ENCODE results near the gene FPGS.
"Not testable (repeated sequence)": the region's sequence is repeated elsewhere in the genome, so short reads cannot be mapped to it uniquely, and the experiment has no call there.

FPGS gene

DNA sequence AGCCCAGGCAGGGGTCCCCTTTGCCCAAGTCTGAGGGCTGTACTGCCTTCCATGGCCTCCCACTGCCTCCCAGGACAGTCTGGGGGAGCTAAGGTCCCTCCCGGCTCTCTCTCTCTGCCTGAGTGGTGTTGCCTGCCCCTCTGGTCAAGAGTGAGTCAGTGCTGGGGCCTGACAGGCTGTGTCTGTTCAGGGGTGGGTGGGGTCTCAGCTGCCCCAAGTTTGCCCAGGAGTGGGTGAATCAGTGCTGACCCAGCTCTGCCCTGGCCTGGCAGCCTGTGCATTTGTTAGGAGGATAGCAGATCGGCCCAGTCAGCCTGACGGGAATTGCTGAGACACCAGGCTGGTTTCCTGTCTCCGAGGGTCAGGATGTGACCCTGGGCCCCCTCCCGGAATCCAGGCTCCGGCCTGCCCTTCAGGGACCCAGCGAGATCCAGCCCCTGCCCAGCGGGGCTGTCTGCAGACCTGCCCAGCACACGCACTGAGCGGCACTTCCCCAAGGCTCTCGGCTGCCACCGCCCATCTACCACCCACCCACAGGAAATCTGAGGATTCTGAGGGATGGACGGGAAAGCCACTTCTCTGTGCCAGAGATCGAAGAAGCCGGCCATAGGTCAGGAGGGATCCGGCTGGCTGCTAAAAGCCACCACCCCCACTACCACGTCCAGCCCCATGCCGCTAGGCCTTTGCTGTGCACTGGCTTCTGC lies 35.8 kb downstream of the FPGS start:
- peak; percentile 99 for DNase-seq (ENCODE audit: low read depth)

DNA sequence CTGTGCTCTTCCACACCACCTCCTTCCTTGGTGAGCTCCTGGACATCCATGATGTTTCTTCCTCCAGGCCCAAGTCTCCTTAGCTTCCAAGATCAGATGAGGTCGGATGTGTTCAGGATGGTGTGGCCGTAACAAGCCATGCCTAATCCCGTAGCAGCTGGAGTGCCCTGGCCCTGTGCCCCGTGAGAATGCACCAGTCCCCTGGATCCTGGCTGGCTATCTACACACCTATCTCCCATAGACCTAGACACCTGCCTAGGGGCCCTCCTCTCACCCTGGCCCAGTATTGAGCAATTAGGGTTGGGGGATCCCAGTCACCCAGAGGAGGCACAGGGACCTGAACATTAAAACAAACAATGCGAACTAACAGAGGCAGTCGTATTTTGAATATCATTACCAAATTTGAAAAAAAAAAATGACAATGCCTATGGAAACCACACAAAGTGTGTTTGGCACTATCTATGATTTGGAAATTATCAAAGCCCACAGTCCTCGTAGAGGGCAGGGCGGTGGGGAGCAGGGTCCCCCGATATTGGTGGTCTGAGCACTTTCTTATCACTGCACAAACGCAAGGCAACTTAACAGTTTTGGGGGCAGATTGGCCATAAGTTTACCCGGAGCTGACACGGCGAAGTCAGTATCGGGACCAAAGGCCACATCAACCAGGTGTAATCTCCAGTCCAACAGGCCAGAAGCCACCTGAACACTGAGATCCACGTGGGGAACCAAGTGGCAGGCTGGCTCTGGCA lies 38.6 kb downstream of the FPGS start:
- no peak for DNase-seq (ENCODE audit: low read depth)

DNA sequence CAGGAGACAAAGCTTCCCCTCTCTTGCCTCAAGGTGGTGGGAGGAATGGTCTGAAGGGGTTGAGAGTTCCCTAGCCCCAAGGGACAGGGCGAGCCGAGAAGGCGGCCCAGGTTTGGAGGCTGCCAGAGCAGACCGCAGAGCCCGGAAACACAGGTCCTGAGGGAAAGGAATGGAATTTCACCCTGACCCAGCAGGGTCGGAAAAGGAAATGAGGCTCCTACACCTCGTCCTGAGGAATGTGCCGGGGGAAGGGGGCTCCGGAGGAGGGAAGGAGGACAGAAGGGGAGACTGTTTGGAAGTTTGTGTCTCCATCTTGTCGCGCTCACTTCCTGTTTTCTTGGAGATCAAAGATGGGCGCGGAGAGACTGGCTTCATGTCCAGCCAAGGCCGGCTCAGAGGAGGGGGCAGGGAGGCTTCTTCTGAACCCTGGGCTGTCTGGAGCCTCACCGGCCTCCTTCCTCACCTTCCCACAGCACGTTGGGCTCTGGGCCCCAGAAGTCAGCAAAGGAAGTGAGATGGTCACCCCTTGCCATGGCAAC lies 42.2 kb downstream of the FPGS start:
- DNase-seq (ENCODE audit: low read depth), result no peak

DNA sequence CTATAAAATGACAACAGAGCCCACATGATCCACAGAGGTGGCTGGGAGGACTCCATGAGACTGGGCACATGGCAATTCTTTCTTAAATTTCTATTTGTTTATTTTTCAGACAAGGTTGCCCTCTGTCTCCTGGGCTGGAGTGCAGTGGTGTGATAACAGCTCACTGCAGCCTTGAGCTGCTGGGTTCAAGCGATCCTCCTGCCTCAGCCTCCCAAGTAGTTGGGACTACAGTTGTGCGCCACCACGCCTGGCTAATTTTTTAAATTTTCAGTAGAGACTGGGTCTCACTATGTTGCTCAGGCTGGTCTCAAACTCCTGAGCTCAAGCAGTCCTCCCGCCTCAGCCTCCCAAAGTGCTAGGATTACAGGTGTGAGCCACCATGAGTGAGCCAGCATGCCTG lies 42.9 kb downstream of the FPGS start:
- not testable (repeated sequence) for DNase-seq (ENCODE audit: low read depth)

DNA sequence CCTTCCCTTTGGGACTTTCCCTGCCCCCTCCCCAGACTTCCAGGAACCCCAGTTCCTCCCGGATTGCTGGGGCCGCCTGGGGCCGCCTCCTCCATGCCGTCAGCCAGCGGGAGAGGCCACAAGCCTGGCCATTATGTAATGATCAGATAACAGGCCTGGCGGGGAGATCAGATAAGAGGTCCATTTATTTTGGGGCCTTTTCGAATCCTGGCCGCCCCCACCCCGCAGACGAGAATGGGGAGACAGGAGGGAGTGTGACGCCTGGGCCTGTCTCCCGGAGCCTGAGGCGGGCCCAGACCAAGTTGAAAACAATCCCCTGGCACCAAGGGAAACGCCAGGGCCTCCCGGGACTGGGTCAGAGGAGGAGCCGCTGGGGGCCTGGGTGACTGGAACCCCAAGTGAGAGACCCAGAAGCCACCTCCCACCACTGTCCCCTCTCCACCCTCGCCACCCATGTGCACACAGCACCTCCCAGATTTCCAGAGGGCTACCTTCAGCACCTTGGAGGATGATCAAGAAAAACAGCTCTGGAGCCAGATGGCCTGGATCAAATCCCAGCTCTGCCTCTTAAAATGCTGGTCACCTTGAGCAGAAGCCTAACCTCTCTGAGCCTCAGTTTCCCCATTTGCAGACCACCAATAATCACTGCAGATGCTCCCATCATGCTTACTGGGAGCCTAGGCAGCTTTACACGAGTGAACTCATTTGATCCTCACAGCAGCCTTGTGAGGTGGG lies 43.9 kb downstream of the FPGS start:
- no peak for DNase-seq (ENCODE audit: low read depth)

DNA sequence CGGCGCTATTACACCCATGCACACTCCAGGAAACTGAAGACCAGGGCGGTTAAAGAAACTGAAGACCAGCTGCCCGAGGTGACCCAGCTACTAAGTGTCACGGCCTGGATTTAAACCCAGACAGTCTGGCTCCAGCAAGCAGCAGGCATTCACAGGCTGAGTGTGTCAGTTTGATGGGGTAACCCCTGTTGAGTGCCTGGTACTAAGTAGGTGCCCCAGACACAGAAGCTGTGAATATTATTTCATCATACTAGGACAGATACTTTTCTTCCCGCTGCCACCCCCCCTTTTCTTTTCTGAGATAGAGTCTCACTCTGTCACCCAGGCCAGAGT lies 44.5 kb downstream of the FPGS start:
- DNase-seq (ENCODE audit: low read depth), result peak; percentile 17

DNA sequence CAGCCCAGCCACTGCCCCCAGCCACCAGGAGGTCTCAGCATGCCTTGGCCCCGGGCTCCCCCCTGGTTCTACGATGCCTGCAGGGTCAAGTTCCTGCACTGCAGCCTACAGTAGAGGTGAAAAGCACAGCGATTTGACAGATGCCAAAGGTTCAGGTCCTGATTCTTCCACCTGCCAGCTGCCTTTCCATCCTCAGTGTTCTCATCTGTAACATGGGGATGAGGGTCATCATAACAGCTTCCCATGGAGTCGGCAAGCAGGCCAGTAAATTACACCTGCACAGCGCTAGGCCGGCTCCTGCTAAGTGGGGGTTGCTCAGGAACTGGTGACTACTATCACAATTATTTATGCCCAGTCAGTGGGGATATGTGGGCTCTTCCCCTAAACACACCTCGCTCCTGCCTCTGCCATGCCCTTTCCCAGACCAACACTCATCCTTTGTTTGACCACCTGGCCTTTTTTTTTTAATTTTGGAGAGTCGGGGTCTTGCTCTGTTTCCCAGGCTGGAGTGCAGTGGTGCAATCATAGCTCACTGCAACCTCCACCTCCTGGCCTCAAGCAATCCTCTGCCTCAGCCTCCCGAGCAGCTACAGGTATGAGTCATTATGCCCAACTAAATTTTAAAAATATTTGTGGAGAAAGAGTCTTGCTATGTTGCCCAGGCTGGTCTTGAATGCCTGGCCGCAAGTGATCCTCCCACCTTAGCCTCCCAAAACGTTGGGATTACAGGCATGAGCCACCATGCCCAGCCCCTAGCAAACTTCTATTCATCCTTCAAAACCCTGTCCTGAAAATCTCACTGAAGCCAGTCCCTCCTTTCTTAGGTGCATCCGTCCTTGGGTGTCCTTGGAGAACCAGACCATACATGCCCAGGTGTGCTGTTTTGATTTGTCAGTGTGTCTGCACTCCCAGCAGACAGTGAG lies 45.4 kb downstream of the FPGS start:
- DNase-seq (ENCODE audit: low read depth), result no peak

DNA sequence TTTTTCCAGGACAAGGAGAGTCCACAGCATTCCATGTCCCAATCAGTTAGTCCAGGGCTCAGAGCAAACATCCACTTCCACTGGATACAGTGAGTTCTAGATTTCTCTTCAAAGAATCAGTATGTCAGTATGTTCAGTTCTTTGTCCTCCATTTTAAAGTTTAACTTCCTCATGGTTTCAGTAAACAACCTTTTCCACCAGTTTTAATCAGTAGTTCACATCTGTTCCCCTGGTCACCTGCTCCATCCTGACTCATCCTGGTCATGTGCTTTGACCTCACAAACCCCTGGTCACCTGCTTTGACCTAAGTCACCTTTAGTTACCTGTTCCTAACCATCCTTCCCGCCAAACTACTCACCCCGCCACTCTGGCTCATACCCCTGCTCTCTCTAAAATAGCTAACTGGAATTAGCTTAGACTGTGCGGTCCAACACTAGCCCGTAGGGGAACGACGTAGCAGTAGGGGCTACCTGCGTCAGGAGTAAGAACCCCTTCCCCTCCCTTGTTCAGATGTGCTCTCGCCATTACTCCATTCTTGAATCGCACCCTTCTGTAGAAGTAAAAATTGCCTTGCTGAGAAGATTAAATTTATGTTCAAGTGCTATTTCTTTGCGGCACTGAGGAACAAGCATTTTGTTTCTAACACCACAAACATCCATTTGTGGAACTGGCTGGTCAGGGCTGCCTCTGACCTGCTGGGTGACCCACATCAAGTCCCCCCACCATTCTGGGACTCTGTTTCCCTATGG lies 46.2 kb downstream of the FPGS start:
- no peak for DNase-seq (ENCODE audit: low read depth)

DNA sequence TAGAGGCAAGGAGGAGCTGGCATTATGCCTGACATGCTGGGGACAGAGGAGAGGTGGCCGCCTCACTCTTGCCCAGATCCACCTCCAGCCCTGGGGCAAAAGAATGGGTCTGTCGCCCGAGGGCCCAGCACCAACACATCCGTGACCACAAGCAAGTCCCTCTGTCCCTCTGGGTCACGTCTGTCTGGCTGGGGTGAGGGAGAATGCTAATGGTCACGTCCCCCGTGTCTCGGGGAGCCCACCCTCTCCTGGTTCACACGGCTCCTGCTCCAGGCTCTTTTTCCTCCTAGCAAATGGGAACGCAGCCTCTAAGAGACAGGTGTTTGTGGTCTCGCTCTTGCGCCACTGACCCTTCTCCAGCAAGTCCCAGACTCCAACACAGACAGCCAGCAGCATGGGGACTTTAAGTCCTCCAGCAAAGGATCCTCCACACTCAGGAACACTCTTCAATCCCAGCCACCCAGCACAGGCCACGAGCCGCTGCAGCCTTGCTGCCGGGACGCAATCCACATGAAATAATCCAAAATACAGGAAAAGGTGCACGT lies 47.7 kb downstream of the FPGS start:
- DNase-seq (ENCODE audit: low read depth), result no peak

DNA sequence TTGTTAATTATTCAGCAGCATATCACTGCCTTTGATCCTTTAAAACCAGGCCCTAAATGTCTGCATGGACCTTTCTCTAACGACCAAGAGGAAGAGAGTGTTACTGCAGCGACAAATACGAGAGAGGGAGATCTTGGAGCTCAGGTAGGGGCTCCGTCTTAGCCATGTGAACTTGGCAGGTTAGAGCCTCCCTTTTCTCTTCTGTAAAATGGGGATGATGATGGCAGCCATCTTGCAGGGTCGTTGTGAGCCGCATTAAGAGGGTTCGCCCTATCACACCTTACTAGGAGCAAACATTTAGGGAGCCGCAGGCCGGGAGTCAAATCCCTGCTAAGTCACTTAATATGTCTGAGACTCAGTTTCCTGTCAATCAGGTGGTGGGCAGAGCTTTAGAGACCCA lies 50.1 kb downstream of the FPGS start:
- no peak for DNase-seq (ENCODE audit: low read depth)

DNA sequence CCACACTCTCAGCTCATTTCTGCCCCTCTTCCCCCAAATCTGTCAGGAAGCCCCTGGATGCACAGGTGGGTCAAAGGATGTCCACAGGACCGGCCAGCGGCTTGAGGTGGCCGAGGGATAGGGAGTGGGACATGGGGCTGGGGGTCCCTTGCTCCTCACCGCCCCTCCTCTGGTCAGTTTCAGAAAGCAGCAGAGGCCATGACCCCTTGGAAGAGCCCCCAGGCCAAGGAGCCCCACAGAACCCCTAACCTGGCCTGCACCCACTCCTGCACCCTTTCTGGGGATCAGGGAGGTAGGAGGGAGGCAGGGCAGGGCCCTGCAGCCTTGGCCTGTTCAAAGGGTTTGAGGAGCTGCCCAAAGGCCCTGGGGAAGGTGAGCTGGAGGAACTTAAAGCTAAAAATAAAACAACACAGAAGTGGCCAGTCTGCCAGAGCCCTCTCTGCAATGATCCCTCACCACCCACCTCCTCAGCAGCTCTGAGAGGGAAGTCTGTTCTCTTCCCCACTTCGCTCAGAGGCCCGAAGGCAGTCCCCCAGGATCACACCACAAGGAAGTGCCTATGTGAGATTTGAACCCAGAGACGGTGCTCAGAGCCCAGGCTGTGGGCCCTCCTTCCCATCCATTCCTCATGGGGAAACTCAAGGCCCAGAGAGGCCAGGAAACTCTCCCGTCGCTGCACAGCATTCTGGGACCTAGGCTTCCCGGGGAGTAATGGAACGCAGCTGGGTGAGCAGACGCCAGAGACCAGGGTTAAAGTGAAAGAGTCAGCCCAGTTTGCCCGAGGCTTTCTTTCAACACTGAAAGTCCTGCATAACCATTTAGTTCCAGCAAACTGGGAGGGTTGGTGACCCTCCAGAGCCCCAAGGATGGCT lies 50.9 kb downstream of the FPGS start:
- peak; percentile 52 for DNase-seq (ENCODE audit: low read depth)

DNA sequence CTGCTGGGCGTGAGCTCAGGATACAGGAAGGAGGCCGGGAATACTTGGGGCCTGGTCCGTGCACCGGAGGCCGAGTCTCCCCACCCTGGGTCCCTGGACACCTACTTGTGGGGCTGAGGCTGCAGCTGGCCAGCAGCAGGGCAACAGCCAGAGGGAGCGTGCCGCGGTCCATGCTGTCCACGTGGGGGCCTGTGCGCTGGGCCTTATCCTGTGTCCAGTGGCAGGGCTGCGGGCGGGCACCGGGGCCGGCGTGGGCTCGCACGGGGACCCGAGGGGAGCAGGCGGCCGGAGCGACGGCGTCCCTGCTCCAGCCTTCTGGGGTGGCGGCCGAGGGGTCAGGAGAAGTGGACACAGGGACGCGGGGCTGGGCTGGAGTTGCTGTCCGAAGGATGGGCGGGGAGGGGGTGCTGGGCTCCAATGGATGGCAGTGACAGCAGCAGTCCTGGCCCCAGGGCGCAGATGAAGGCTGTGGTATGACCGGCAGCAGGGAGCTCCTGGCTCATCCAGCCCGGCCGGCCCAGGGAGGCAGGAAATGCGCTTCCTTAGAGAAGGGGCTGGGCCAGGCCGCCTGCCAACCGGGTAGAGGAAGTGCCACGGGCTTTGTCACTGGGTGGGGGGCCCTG lies 51.6 kb downstream of the FPGS start, which contains the start of gene ENG:
TSS of gene ENG (minus strand) at position 475 of the 623 bp plus-strand sequence. CDS start at position 172, 303 bp downstream.
- DNase-seq (ENCODE audit: low read depth), result peak; percentile 67

DNA sequence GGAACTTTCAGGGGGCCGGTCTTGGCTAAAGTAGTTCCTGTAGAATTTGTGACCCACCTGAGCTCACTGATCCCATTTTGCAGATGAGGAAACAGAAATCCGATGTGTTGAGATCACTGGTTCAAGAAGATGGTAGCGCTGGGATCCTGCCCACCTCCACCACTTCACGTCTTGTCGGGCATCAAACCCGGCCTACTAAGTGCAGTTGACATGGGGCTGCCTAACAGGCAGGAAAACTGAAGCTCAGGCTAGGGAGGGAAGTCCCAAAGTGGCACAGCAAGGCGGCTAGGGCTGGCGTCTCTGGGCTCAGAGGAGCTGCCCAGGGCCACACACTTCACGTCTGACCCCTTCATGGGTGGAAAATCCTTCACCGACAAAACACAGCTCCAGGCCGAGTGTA lies 52.3 kb downstream of the FPGS start:
- no peak for DNase-seq (ENCODE audit: low read depth)

DNA sequence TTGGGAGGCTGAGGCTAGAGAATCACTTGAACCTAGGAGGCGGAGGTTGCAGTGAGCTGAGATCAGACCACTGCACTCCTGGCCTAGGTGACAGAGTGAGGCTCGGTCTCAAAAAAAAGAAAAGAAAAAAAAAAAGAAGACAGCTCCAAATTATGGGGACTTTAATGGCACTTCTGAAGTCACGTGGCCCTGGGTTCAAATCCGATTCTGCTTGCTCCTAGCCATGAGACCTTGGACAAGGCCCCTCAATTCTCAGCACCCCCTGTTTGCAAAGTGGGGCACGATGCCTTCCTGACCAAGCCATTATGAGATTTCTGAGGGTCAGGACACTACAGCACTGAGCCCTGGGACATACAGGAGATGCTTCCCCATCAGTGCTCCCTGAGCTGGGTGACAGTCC lies 52.8 kb downstream of the FPGS start:
- no peak for DNase-seq (ENCODE audit: low read depth)

DNA sequence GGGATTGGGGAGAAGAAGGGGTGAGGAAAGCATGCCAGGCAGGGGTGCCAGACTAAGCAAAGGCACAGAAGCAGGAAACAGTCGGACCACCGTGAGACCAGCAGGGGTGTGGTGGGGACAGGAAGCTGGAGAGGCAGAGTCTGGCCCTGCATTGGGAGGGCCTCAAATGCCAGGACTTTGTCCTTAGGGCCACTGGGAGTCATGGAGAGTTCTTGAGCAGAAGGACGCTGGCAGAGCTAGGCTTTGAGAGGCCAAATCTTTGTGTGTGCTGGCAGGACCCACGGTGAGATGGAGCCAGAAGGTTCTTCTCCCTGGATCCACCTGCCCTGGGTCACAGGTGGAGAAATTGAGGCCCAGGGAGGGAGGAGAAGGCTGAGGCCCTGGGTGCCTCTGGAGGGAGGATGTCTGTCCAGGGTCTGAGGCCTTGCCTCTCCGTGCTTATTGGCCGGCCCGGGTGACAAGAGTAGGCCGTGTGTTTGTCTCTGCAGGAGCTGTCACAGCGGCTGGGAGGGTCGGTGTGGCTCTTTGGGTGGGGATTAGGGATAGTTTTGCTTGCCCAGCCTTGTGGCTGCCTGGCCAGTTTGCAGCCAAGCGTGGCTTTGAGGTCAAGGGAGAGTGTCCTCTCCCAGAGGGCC lies 53.5 kb downstream of the FPGS start:
- DNase-seq (ENCODE audit: low read depth), result no peak

DNA sequence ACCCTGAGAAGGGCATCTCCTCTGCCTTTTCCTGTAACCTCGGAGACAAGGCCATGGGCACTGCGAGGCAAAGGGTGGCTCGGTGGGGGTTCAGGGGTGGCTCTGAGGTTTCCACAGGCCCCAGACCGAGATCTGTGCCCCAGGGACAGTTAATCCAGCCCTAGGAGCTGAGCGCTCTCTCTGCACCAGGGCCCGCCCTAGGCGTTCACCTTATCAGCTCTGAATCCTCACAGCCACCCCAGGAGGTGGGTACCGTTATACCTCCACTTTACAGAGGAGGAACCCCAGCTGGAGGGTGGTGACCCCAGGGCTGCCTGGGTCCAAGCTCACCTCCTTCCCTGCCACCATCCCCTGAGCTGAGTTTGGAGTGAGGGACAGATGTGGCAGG lies 54.0 kb downstream of the FPGS start:
- DNase-seq (ENCODE audit: low read depth), result no peak

DNA sequence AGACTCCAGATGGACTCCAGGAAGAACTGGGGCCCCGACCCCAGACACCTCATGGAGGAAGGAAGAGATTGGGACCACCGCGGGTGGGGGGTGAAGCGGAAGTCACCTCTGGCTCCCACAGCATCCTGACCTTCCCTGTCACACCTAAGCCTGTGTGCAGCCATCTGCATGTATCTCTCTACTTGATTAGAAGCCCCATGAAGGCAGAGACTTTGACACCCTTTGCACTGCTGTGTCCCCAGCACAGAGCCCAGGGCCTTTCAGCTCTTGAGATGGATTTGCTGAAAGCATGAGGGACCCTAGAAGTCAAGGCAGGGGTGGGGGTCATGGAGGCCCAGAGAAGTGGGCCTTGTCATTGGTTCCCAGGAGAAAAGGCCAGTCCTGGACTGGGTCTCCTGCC lies 54.6 kb downstream of the FPGS start:
- no peak for DNase-seq (ENCODE audit: low read depth)

DNA sequence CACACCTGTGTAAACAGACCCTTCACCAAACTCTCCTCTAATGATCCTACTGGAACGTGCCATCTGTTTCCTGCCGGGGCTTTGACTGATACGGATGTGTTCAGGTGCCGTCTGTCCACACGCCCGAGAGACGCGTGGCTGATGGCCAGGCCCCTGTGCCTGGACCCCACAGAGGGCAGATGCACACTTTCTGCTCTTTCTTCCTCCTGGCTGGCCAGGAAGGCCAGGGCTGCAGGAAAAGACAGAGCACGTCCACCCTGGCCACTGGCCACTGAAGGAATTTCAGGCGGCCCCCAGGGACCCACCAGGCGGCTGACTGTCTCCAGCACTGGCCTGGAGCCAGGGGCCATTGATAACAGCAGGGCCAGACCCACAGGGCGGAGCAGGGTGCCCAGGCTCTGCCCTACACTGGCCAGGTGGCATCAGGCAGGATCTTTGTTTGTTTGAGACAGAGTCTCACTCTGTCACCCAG lies 55.4 kb downstream of the FPGS start:
- no peak for DNase-seq (ENCODE audit: low read depth)

DNA sequence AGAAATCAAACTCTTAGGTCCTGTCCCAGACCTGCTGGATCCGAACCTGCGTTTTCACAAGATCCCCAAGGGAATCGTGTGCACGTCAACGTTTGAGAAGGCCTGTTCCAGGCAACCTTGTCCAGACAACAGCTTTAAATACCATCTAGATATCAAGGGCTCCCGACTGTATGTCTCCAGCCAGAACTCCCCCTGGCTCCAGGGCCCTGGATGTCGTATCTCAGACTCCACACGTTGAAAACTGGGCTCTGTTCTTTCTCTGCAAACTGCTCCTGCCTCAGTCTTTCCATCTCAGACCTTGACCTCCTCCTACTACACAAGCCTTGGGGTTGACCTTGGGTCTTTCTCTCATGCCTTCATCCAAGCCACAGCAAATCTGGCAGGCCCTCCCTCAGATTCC lies 57.6 kb downstream of the FPGS start:
- DNase-seq (ENCODE audit: low read depth), result no peak
